C4-2B (cell line): ENCODE measurements around the gene PLCL2.

Source experiments
- CTCF ChIP-seq: fragments of 450-650 bp; conservative IDR thresholded peaks from 2 replicates; pipeline ENCODE4 v1.5.1; 2017; ENCODE audit warnings: mild to moderate bottlenecking
- ZFX ChIP-seq: fragments of 450-650 bp; IDR thresholded peaks from 2 replicates; pipeline ENCODE4 v1.6.1; 2017

- TF ChIP-seq CTCF = no peak
- no peak for TF ChIP-seq ZFX
Observed at GRCh38 chr3:16928386-16929132, 43.8 kb downstream of the PLCL2 start.
